ENCODE data around the gene TLCD3A. TPM values are rescaled to one million over a fixed set of nuclear protein-coding genes. Genes with fewer than 3 reads are reported as not detected.

TLCD3A gene
- total RNA-seq, 4 donors from 2014 or later: 9.0 to 13.7 (median 10.9) TPM

GRCh38 chr17:721540-721937, 10.9 kb upstream of the TLCD3A start:
- intact Hi-C loops (cut with DNase I): no loop called here
- peaks cover 0 to 10% of the 10 kb centered on the region in 2 donors for H3K4me1 ChIP-seq

DNA sequence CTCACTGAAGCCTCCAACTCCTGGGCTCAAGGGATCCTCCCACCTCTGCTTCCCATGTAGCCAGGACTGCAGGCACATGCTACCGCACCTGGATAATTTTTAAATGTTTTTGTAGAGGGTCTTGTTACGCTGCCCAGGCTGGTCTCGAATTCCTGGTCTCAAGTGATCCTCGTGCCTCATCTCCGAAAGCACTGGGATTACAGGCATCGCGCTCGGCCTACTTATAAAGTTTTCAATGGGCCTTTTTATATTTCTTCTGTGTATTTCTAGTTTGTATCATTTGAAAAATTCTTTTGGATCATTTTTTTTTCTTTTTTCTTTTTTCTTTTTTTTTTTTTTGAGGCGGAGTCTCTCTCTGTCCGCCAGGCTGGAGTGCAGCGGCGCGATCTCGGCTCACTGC, 7.3 kb upstream of the TLCD3A start:
- Histone ChIP-seq H3K4me1 (no peaks in the 10 kb centered on the region), H3K9me3 (no peaks in the 10 kb centered on the region), H3K4me3 (replicated peaks in 1 of 3) (no peak overlapping the region), H3K36me3 (no peaks in the 10 kb centered on the region), H3K27ac (no peak overlapping the region), H3K27me3 (no peaks in the 10 kb centered on the region)
- WGBS, 2 donors: 93 to 95% methylated on average over 14 of the region's 14 CpGs
- intact Hi-C loops (cut with DNase I): no loop called here
- no peak for DNase-seq
- TF ChIP-seq, protein P1, sequence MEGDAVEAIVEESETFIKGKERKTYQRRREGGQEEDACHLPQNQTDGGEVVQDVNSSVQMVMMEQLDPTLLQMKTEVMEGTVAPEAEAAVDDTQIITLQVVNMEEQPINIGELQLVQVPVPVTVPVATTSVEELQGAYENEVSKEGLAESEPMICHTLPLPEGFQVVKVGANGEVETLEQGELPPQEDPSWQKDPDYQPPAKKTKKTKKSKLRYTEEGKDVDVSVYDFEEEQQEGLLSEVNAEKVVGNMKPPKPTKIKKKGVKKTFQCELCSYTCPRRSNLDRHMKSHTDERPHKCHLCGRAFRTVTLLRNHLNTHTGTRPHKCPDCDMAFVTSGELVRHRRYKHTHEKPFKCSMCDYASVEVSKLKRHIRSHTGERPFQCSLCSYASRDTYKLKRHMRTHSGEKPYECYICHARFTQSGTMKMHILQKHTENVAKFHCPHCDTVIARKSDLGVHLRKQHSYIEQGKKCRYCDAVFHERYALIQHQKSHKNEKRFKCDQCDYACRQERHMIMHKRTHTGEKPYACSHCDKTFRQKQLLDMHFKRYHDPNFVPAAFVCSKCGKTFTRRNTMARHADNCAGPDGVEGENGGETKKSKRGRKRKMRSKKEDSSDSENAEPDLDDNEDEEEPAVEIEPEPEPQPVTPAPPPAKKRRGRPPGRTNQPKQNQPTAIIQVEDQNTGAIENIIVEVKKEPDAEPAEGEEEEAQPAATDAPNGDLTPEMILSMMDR (IDR thresholded peaks at IDR 0.05): no peak
- no peak for TF ChIP-seq POLR2A (IDR thresholded peaks at IDR 0.05)

More at GRCh38 chr17:721540-721937, 10.9 kb upstream of the TLCD3A start:
- Histone ChIP-seq H3K4me3 (replicated peaks in 1 of 3) (no peak overlapping the region), H3K9me3 (no peaks in the 10 kb centered on the region), H3K27ac (no peak overlapping the region), H3K36me3 (no peaks in the 10 kb centered on the region), H3K27me3 (no peaks in the 10 kb centered on the region)
- WGBS, 2 donors: 84 to 85% methylated on average over 5 of the region's 5 CpGs
- no peak for TF ChIP-seq POLR2A (IDR thresholded peaks at IDR 0.05)
- TF ChIP-seq, protein P1 (IDR thresholded peaks at IDR 0.05): no peak
- no peak for DNase-seq

- H3K36me3 ChIP-seq: no peaks in the 10 kb centered on the region
- TF ChIP-seq POLR2A (IDR thresholded peaks at IDR 0.05): no peak
- TF ChIP-seq, protein P1 (IDR thresholded peaks at IDR 0.05): no peak
- no peaks in the 10 kb centered on the region for H3K27me3 ChIP-seq
- H3K27ac ChIP-seq: no peak overlapping the region
- no peaks in the 10 kb centered on the region for H3K9me3 ChIP-seq
- intact Hi-C loops (cut with DNase I): no loop called here
- no peak for DNase-seq
- no peaks in the 10 kb centered on the region for H3K4me1 ChIP-seq
- WGBS, 2 donors: 69% methylated on average over 12 of the region's 12 CpGs
- no peak overlapping the region for H3K4me3 ChIP-seq (replicated peaks in 1 of 3)
Observed at GRCh38 chr17:725746-726145, 6.7 kb upstream of the TLCD3A start.

DNA sequence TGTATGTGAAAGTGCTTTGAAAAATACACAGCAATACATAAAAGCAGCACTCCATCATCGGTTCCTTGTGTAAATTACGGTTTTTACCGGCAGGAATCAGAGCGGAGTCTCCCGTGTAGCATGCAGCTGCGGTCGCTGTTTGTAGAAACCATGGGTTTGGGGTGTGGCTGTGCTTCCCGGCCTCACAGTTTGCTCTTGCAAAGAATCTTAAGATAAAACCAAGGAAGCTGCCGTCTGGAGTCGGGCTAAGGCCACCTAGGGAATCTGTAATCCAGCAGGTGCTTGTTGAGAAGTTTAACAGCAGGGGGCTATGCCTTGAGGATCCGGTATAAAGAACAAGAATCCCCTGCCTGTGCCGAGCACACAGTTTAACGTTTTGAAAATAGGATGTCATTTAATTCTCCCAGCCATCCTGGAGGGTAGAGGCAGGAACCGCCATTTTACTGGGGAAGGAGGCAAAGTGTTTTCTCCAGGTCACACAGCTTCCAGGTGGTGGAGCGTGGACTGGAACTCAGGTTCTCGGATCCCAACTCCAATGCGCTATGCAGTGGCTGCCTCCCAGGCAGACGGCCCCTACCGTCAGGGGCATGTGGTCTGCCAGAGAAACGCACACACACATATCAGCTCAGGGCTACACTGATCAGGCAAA, 6.0 kb upstream of the TLCD3A start:
- TF ChIP-seq, protein P1 (IDR thresholded peaks at IDR 0.05): no peak
- TF ChIP-seq POLR2A (IDR thresholded peaks at IDR 0.05): no peak
- intact Hi-C loops (cut with DNase I): no loop called here
- Histone ChIP-seq H3K27me3 (no peaks in the 10 kb centered on the region), H3K9me3 (no peaks in the 10 kb centered on the region), H3K27ac (no peak overlapping the region), H3K36me3 (no peaks in the 10 kb centered on the region), H3K4me3 (replicated peaks in 1 of 3) (no peak overlapping the region), H3K4me1 (peaks cover 0 to 1% of the 10 kb centered on the region in 2 donors)
- DNase-seq: no peak
- 39 to 56% methylated on average over 17 to 20 of the region's 20 CpGs for WGBS, 2 donors

DNA sequence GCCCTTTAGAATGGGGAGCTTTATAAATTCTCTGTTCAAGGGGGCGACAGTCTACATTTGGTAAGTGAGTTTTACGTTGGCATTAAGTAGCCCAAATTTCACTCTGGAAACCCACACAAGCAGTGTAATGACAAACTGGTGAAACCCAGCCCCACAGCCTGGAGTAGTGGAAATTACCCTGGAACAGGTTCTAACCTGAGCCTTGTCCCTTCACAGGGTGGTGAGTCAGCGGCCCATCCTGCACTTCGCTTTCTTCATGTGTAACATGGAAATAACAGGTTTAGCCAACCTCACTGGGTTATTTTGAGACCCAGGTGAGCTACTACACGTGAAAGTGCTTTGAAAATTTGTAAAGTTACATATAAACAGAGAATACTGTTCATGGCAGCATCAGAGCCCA, 3.5 kb upstream of the TLCD3A start:
- WGBS, 2 donors: 92 to 94% methylated on average over 5 of the region's 5 CpGs
- TF ChIP-seq POLR2A (IDR thresholded peaks at IDR 0.05): no peak
- TF ChIP-seq, protein P1 (IDR thresholded peaks at IDR 0.05): no peak
- intact Hi-C loops (cut with DNase I): no loop called here
- H3K4me3 ChIP-seq (replicated peaks in 1 of 3): no peak overlapping the region
- H3K27me3 ChIP-seq: no peaks in the 10 kb centered on the region
- DNase-seq: no peak
- no peaks in the 10 kb centered on the region for H3K9me3 ChIP-seq
- no peak overlapping the region for H3K27ac ChIP-seq
- no peaks in the 10 kb centered on the region for H3K36me3 ChIP-seq
- peaks cover 8 to 15% of the 10 kb centered on the region in 2 donors for H3K4me1 ChIP-seq

Measured in thyroid gland (tissue), 4 donors.